ENCODE results near the gene LYL1.

LYL1 gene

GRCh38 chr19:13095393-13095784 is 7.3 kb downstream of the LYL1 start:
- Histone ChIP-seq H3K27me3 (ENCODE audit: insufficient read depth, low read length) (peaks cover 84% of the 10 kb centered on the region), H3K4me1 (ENCODE audit: insufficient read depth, low read length) (peaks cover 21% of the 10 kb centered on the region), H3K36me3 (ENCODE audit: insufficient read depth, low read length) (no peaks in the 10 kb centered on the region), H3K27ac (ENCODE audit: low read depth, low read length) (no peak overlapping the region; the same call in 1 of the 2 replicates), H3K9ac (ENCODE audit: low read depth, low read length) (no peak overlapping the region; the same call in 1 of the 2 replicates), H3K4me3 (ENCODE audit: low read length) (peak overlapping the region; percentile 48), H3K9me3 (ENCODE audit: insufficient read depth, low read depth, low read length) (no peaks in the 10 kb centered on the region)
- under 1% methylated on average over 25 of the region's 25 CpGs for WGBS

DNA sequence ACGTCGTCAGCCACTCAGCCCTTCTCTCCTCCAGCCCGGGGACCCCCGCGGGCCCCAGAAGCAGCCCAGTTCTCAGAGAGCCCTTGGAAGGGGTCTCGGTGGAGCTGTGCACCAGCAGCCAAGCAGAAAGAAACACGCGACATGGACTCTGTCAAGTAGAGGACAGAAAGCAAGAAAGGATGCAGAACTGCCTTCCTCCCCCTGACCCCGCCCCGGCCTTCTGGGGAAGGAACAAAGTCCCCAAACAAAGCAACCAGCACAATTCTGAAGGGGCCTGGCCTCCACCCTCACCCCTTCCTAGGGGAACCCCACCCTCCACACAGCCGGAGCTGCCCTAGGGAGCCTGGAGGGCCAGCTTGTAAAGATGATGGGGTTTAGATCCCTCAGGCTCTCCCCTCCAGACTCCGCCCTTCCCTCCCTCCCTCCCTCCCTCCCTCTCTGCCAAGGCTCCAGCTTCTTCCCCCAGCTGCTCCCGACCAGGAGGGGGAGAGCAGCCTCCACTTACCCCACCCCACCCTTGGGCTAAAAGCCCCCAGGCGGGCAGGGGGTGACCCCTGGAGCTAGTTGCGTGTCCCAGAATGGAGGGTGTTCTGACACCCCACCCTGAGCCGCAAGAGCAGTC is 7.8 kb downstream of the LYL1 start:
- Histone ChIP-seq H3K9ac (ENCODE audit: low read depth, low read length) (no peak overlapping the region; the same call in 1 of the 2 replicates), H3K27ac (ENCODE audit: low read depth, low read length) (no peak overlapping the region; the same call in 1 of the 2 replicates), H3K36me3 (ENCODE audit: insufficient read depth, low read length) (no peaks in the 10 kb centered on the region), H3K4me3 (ENCODE audit: low read length) (peak overlapping the region; percentile 48), H3K4me1 (ENCODE audit: insufficient read depth, low read length) (peaks cover 21% of the 10 kb centered on the region), H3K9me3 (ENCODE audit: insufficient read depth, low read depth, low read length) (no peaks in the 10 kb centered on the region), H3K27me3 (ENCODE audit: insufficient read depth, low read length) (peaks cover 79% of the 10 kb centered on the region)
- 3% methylated on average over 16 of the region's 16 CpGs for WGBS

- 17% methylated on average over 5 of the region's 5 CpGs for WGBS
- no peak overlapping the region for H3K4me3 ChIP-seq (ENCODE audit: low read length)
- H3K36me3 ChIP-seq (ENCODE audit: insufficient read depth, low read length) = no peaks in the 10 kb centered on the region
- H3K9me3 ChIP-seq (ENCODE audit: insufficient read depth, low read depth, low read length) = no peaks in the 10 kb centered on the region
- H3K27me3 ChIP-seq (ENCODE audit: insufficient read depth, low read length) = peaks cover 71% of the 10 kb centered on the region
- H3K4me1 ChIP-seq (ENCODE audit: insufficient read depth, low read length) = peaks cover 21% of the 10 kb centered on the region
- no peak overlapping the region for H3K9ac ChIP-seq (ENCODE audit: low read depth, low read length)
- no peak overlapping the region for H3K27ac ChIP-seq (ENCODE audit: low read depth, low read length)
These were observed 8.6 kb downstream of the LYL1 start for GRCh38 chr19:13094106-13094504.

DNA sequence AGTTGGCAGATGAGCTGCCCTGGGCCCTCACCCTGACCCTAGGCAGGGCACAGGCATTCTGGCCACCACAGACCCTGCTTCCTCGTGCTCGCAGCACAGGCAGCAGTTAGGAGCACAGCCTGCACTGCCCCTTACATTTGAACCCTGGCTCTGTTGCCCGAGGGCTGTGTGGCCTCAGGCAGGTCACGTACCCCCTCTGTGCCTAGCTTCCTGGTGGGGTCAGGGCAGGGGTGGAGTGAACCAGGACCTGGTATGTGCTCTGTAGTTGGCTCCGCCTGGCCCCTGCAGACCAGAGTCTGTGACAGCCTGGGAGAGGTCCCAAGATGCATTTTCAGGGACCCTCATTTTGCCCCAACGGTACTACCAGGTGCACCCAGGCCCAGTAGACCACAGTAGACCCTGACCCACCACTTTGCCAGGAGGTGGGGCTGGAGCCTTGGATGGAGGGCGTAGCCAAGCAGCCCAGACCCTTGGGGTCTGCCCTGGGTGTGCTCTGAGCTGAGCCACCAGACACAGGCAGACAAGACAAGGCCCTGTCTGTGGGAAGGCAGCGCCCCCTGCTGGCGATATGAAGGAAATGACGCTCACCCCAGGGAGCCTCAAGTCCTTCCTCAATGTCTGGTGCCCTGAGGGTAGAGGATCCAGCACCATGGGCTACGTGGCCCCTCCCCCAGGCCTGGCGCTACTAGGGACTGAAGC is 9.1 kb downstream of the LYL1 start:
- WGBS = 41% methylated on average over 12 of the region's 12 CpGs
- no peaks in the 10 kb centered on the region for H3K9me3 ChIP-seq (ENCODE audit: insufficient read depth, low read depth, low read length)
- H3K27me3 ChIP-seq (ENCODE audit: insufficient read depth, low read length) = peaks cover 66% of the 10 kb centered on the region
- H3K9ac ChIP-seq (ENCODE audit: low read depth, low read length) = no peak overlapping the region
- H3K36me3 ChIP-seq (ENCODE audit: insufficient read depth, low read length) = no peaks in the 10 kb centered on the region
- H3K4me3 ChIP-seq (ENCODE audit: low read length) = no peak overlapping the region
- H3K27ac ChIP-seq (ENCODE audit: low read depth, low read length) = no peak overlapping the region
- H3K4me1 ChIP-seq (ENCODE audit: insufficient read depth, low read length) = peaks cover 21% of the 10 kb centered on the region

- H3K27ac ChIP-seq (ENCODE audit: low read depth, low read length) = no peak overlapping the region
- no peak overlapping the region for H3K9ac ChIP-seq (ENCODE audit: low read depth, low read length)
- H3K9me3 ChIP-seq (ENCODE audit: insufficient read depth, low read depth, low read length) = no peaks in the 10 kb centered on the region
- peaks cover 58% of the 10 kb centered on the region for H3K27me3 ChIP-seq (ENCODE audit: insufficient read depth, low read length)
- no peaks in the 10 kb centered on the region for H3K36me3 ChIP-seq (ENCODE audit: insufficient read depth, low read length)
- WGBS = 90% methylated on average over 12 of the region's 14 CpGs
- no peak overlapping the region for H3K4me3 ChIP-seq (ENCODE audit: low read length)
- peaks cover 21% of the 10 kb centered on the region for H3K4me1 ChIP-seq (ENCODE audit: insufficient read depth, low read length)
These were observed 9.9 kb downstream of the LYL1 start for GRCh38 chr19:13092606-13093235.

- H3K4me3 ChIP-seq (ENCODE audit: low read length) = no peak overlapping the region; the same call in 1 of the 2 replicates
- no peaks in the 10 kb centered on the region for H3K9me3 ChIP-seq (ENCODE audit: insufficient read depth, low read depth, low read length)
- peaks cover 19% of the 10 kb centered on the region for H3K4me1 ChIP-seq (ENCODE audit: insufficient read depth, low read length)
- no peaks in the 10 kb centered on the region for H3K36me3 ChIP-seq (ENCODE audit: insufficient read depth, low read length)
- 82% methylated on average over 2 of the region's 2 CpGs for WGBS
- peaks cover 52% of the 10 kb centered on the region for H3K27me3 ChIP-seq (ENCODE audit: insufficient read depth, low read length)
- H3K9ac ChIP-seq (ENCODE audit: low read depth, low read length) = no peak overlapping the region
- no peak overlapping the region for H3K27ac ChIP-seq (ENCODE audit: low read depth, low read length)
These were observed 10.5 kb downstream of the LYL1 start for GRCh38 chr19:13092158-13092543.

GRCh38 chr19:13091400-13092157 is 11.1 kb downstream of the LYL1 start:
- Histone ChIP-seq H3K36me3 (ENCODE audit: insufficient read depth, low read length) (no peaks in the 10 kb centered on the region), H3K27me3 (ENCODE audit: insufficient read depth, low read length) (peaks cover 46% of the 10 kb centered on the region), H3K9me3 (ENCODE audit: insufficient read depth, low read depth, low read length) (no peaks in the 10 kb centered on the region), H3K9ac (ENCODE audit: low read depth, low read length) (0 out of 2 replicates have a peak overlapping the region, but pooled peaks have one; percentile 8), H3K27ac (ENCODE audit: low read depth, low read length) (no peak overlapping the region), H3K4me3 (ENCODE audit: low read length) (no peak overlapping the region; the same call in 1 of the 2 replicates), H3K4me1 (ENCODE audit: insufficient read depth, low read length) (peaks cover 16% of the 10 kb centered on the region)
- WGBS = 25% methylated on average over 25 of the region's 25 CpGs

DNA sequence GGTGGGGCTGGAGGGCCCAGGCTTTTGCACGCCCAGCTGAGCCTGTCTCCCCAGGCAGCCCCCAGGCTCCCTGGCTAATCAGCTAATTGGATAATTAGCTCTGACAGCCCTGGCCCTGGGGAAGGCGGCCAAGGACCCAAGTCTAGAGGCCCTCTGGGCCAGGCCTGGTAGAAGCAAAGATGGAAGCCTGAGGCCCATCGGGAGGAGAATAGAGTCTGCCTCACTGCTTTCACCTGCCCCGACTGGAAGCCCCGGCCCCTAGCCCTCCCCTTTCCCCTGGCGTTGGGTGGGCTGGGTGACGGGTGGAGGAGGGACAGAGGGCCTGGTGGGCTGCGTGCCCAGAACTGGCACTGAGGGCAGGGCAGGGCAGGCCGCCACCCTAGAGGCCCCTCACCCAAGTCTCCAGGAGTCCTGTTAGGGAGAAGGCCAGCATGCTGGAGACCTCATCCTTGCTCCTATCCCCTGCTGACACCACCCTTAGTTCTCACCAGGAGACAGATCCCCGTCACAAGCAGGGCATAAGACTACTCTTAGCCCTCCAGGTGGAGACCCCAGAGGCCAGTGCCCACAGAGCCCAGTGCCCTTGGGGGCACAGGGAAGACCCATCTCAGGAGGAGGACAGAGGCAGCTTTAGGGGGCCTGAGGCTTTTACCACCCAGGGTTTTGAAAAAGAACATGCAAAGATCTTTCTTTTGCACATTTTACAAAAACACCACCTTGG is 12.0 kb downstream of the LYL1 start:
- peaks cover 45% of the 10 kb centered on the region for H3K27me3 ChIP-seq (ENCODE audit: insufficient read depth, low read length)
- H3K4me1 ChIP-seq (ENCODE audit: insufficient read depth, low read length) = peaks cover 16% of the 10 kb centered on the region
- H3K36me3 ChIP-seq (ENCODE audit: insufficient read depth, low read length) = no peaks in the 10 kb centered on the region
- H3K9me3 ChIP-seq (ENCODE audit: insufficient read depth, low read depth, low read length) = no peaks in the 10 kb centered on the region
- WGBS = 82% methylated on average over 9 of the region's 10 CpGs
- no peak overlapping the region for H3K9ac ChIP-seq (ENCODE audit: low read depth, low read length)
- no peak overlapping the region for H3K27ac ChIP-seq (ENCODE audit: low read depth, low read length)
- H3K4me3 ChIP-seq (ENCODE audit: low read length) = no peak overlapping the region

DNA sequence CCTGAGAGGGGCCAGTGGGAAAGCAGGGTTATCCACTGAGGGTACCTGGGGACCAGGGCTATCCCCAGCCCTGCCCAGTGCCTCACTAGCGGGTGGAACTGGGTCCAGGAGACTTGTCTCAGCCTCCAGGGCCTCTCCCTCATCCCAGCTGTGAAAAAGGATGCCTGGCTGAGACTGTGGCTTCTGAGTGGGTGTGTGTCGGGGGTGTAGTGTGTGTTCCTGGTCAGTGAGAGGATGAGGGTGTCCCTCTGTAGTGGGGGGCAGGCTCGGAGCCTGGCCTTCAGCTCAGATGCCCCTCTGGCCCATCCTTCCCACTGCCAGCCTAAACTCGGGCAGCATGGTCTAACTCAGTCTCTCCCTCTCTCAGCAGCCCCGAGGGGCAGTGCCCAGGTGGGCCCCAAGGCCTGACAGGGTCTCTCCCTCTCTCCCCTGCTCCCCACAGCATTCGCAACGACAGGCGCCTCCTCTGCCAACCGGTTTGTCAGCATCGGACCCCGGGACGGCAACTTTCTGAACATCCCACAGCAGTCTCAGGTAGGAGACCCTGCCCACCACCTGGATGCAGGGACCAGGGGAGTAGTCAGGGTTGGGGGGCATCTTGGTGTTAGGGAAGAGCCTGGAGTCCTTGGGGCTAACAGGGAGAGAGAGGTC is 12.7 kb downstream of the LYL1 start:
- Histone ChIP-seq H3K27me3 (ENCODE audit: insufficient read depth, low read length) (peaks cover 45% of the 10 kb centered on the region), H3K27ac (ENCODE audit: low read depth, low read length) (no peak overlapping the region)
- WGBS = 89% methylated on average over 12 of the region's 12 CpGs

GRCh38 chr19:13089139-13089856 is 13.4 kb downstream of the LYL1 start:
- H3K36me3 ChIP-seq (ENCODE audit: insufficient read depth, low read length) = no peaks in the 10 kb centered on the region
- H3K4me1 ChIP-seq (ENCODE audit: insufficient read depth, low read length) = peaks cover 16% of the 10 kb centered on the region
- no peaks in the 10 kb centered on the region for H3K9me3 ChIP-seq (ENCODE audit: insufficient read depth, low read depth, low read length)
- H3K27me3 ChIP-seq (ENCODE audit: insufficient read depth, low read length) = peaks cover 39% of the 10 kb centered on the region
- no peak overlapping the region for H3K4me3 ChIP-seq (ENCODE audit: low read length)
- 87% methylated on average over 5 of the region's 5 CpGs for whole genome bisulfite sequencing
- H3K27ac ChIP-seq (ENCODE audit: low read depth, low read length) = no peak overlapping the region
- H3K9ac ChIP-seq (ENCODE audit: low read depth, low read length) = no peak overlapping the region

More for the DNA sequence above, 12.7 kb downstream of the LYL1 start:
- Histone ChIP-seq H3K4me1 (ENCODE audit: insufficient read depth, low read length) (peaks cover 16% of the 10 kb centered on the region), H3K9ac (ENCODE audit: low read depth, low read length) (no peak overlapping the region), H3K9me3 (ENCODE audit: insufficient read depth, low read depth, low read length) (no peaks in the 10 kb centered on the region), H3K4me3 (ENCODE audit: low read length) (no peak overlapping the region), H3K36me3 (ENCODE audit: insufficient read depth, low read length) (no peaks in the 10 kb centered on the region)
